ENCODE measurements around the gene ALS2CL.

Gene ALS2CL

GRCh38 chr3:46660543-46661523 is 32.6 kb downstream of the ALS2CL start:
- no peak for DNase-seq (ENCODE audit: low spot score in 2 of 2)
- ATAC-seq (replicated peaks; ENCODE audit: extremely low read depth, poor library complexity, severe bottlenecking): no peak
- Mint-ChIP-seq H3K36me3 (ENCODE audit: insufficient read depth) (no peaks in the 10 kb centered on the region), H3K9me3 (no peaks in the 10 kb centered on the region), H3K27me3 (peaks cover 13% of the 10 kb centered on the region), H3K4me3 (no peak overlapping the region), H3K27ac (ENCODE audit: low read depth) (no peak overlapping the region), H3K4me1 (no peaks in the 10 kb centered on the region)

GRCh38 chr3:46660003-46660402 is 33.5 kb downstream of the ALS2CL start:
- H3K27me3 Mint-ChIP-seq: peaks cover 19% of the 10 kb centered on the region
- H3K27ac Mint-ChIP-seq (ENCODE audit: low read depth): no peak overlapping the region
- ATAC-seq (replicated peaks; ENCODE audit: extremely low read depth, poor library complexity, severe bottlenecking) (no peak), DNase-seq (ENCODE audit: low spot score in 2 of 2) (no peak)
- no peaks in the 10 kb centered on the region for H3K36me3 Mint-ChIP-seq (ENCODE audit: insufficient read depth)
- H3K4me3 Mint-ChIP-seq: no peak overlapping the region
- no peaks in the 10 kb centered on the region for H3K9me3 Mint-ChIP-seq
- no peaks in the 10 kb centered on the region for H3K4me1 Mint-ChIP-seq

- Mint-ChIP-seq H3K27me3 (peaks cover 27% of the 10 kb centered on the region), H3K4me3 (no peak overlapping the region)
- DNase-seq (ENCODE audit: low spot score in 2 of 2): no peak
Measured at GRCh38 chr3:46659285-46659684, 34.2 kb downstream of the ALS2CL start.

GRCh38 chr3:46656778-46657556 is 36.5 kb downstream of the ALS2CL start:
- no peaks in the 10 kb centered on the region for H3K4me1 Mint-ChIP-seq
- H3K27me3 Mint-ChIP-seq: peaks cover 32% of the 10 kb centered on the region
- H3K4me3 Mint-ChIP-seq: no peak overlapping the region
- no peak for ATAC-seq (replicated peaks; ENCODE audit: extremely low read depth, poor library complexity, severe bottlenecking)
- no peak for DNase-seq (ENCODE audit: low spot score in 2 of 2)
- no peaks in the 10 kb centered on the region for H3K9me3 Mint-ChIP-seq
- no peaks in the 10 kb centered on the region for H3K36me3 Mint-ChIP-seq (ENCODE audit: insufficient read depth)
- no peak overlapping the region for H3K27ac Mint-ChIP-seq (ENCODE audit: low read depth)

More at GRCh38 chr3:46659285-46659684, 34.2 kb downstream of the ALS2CL start:
- Mint-ChIP-seq H3K9me3 (no peaks in the 10 kb centered on the region), H3K27ac (ENCODE audit: low read depth) (no peak overlapping the region), H3K4me1 (no peaks in the 10 kb centered on the region), H3K36me3 (ENCODE audit: insufficient read depth) (no peaks in the 10 kb centered on the region)
- no peak for ATAC-seq (replicated peaks; ENCODE audit: extremely low read depth, poor library complexity, severe bottlenecking)

- ATAC-seq (replicated peaks; ENCODE audit: extremely low read depth, poor library complexity, severe bottlenecking) (no peak), DNase-seq (ENCODE audit: low spot score in 2 of 2) (no peak)
- no peaks in the 10 kb centered on the region for H3K36me3 Mint-ChIP-seq (ENCODE audit: insufficient read depth)
- no peaks in the 10 kb centered on the region for H3K9me3 Mint-ChIP-seq
- H3K27me3 Mint-ChIP-seq: peaks cover 44% of the 10 kb centered on the region
- H3K4me1 Mint-ChIP-seq: no peaks in the 10 kb centered on the region
- H3K27ac Mint-ChIP-seq (ENCODE audit: low read depth): no peak overlapping the region
- no peak overlapping the region for H3K4me3 Mint-ChIP-seq
Measured at GRCh38 chr3:46655271-46655670, 38.2 kb downstream of the ALS2CL start.

GRCh38 chr3:46651084-46651483 is 42.4 kb downstream of the ALS2CL start:
- no peaks in the 10 kb centered on the region for H3K4me1 Mint-ChIP-seq
- no peak for ATAC-seq (replicated peaks; ENCODE audit: extremely low read depth, poor library complexity, severe bottlenecking)
- peaks cover 69% of the 10 kb centered on the region for H3K27me3 Mint-ChIP-seq
- H3K36me3 Mint-ChIP-seq (ENCODE audit: insufficient read depth): no peaks in the 10 kb centered on the region
- no peak overlapping the region for H3K27ac Mint-ChIP-seq (ENCODE audit: low read depth)
- H3K9me3 Mint-ChIP-seq: no peaks in the 10 kb centered on the region
- no peak overlapping the region for H3K4me3 Mint-ChIP-seq
- no peak for DNase-seq (ENCODE audit: low spot score in 2 of 2)

- H3K4me3 Mint-ChIP-seq: no peak overlapping the region
- no peak for DNase-seq (ENCODE audit: low spot score in 2 of 2)
- H3K9me3 Mint-ChIP-seq: no peaks in the 10 kb centered on the region
- H3K27me3 Mint-ChIP-seq: peaks cover 59% of the 10 kb centered on the region
- no peaks in the 10 kb centered on the region for H3K36me3 Mint-ChIP-seq (ENCODE audit: insufficient read depth)
- no peak for ATAC-seq (replicated peaks; ENCODE audit: extremely low read depth, poor library complexity, severe bottlenecking)
- no peak overlapping the region for H3K27ac Mint-ChIP-seq (ENCODE audit: low read depth)
- H3K4me1 Mint-ChIP-seq: no peaks in the 10 kb centered on the region
Measured at GRCh38 chr3:46649436-46649835, 44.0 kb downstream of the ALS2CL start.

DNA sequence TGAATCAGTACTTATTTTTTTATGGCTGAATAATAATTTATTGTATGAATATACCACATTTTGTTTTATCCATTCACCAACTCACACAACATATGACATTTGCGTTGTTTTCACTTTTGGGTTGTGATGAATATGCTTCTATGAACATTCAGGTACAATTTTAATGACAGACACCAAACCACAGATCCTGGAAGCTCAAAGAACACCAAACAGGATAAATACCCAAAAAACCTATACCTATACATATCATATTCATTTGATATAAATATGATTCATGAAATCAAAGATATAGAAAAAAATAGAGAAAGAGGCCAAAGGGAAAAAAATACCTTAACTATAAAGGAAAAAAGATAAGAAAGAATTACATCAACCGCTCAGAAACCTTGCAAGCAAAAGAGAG is 45.4 kb downstream of the ALS2CL start:
- no peak for DNase-seq (ENCODE audit: low spot score in 2 of 2)
- Mint-ChIP-seq H3K9me3 (no peaks in the 10 kb centered on the region), H3K27ac (ENCODE audit: low read depth) (no peak overlapping the region), H3K27me3 (peaks cover 67% of the 10 kb centered on the region), H3K4me1 (no peaks in the 10 kb centered on the region), H3K4me3 (no peak overlapping the region), H3K36me3 (ENCODE audit: insufficient read depth) (no peaks in the 10 kb centered on the region)
- ATAC-seq (replicated peaks; ENCODE audit: extremely low read depth, poor library complexity, severe bottlenecking): no peak

DNA sequence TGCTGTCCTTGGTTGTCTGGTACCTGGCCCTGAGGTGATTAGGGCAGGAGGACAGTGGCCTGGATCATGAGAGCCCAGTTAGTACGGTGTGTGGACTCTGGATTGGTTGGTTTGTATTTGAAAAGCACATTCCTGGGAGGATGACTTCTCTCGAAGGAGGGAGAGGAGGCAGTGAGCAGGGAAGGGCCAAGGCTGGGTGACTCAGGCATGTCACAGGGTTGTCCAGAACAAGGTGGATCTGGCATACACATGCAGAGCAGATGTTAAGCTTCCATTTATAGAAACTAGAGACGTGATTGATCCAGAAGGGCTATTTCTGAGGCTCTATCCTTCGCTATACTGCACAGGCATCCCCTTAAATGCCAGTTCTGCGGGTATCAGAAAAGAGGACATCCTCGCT is 46.8 kb downstream of the ALS2CL start:
- H3K27ac Mint-ChIP-seq (ENCODE audit: low read depth): no peak overlapping the region
- H3K36me3 Mint-ChIP-seq (ENCODE audit: insufficient read depth): no peaks in the 10 kb centered on the region
- no peak for DNase-seq (ENCODE audit: low spot score in 2 of 2)
- H3K4me3 Mint-ChIP-seq: no peak overlapping the region
- no peaks in the 10 kb centered on the region for H3K9me3 Mint-ChIP-seq
- peaks cover 69% of the 10 kb centered on the region for H3K27me3 Mint-ChIP-seq
- no peaks in the 10 kb centered on the region for H3K4me1 Mint-ChIP-seq
- ATAC-seq (replicated peaks; ENCODE audit: extremely low read depth, poor library complexity, severe bottlenecking): no peak

DNA sequence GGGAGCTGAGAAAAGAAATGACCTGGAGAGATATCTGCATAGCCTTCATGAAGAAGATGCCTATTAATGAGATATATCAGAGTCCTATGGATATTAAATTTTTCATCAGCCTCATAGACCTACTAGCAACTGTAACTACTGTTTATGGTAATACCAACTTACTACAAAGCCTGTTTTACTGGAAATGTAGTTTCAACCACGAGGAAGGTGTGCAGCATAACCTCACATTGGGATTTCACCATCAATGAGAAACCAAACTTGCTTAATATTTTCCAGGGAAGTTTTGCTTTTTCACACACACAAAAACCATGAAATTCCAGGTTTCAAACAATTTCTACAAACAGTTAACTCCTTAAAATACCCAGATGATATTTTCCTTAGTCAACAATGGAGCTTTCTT is 49.8 kb downstream of the ALS2CL start:
- ATAC-seq (replicated peaks; ENCODE audit: extremely low read depth, poor library complexity, severe bottlenecking): no peak
- Mint-ChIP-seq H3K36me3 (ENCODE audit: insufficient read depth) (no peaks in the 10 kb centered on the region), H3K9me3 (peaks cover 7% of the 10 kb centered on the region)

GRCh38 chr3:46642971-46643370 is 50.5 kb downstream of the ALS2CL start:
- ATAC-seq (replicated peaks; ENCODE audit: extremely low read depth, poor library complexity, severe bottlenecking): no peak
- peaks cover 7% of the 10 kb centered on the region for H3K9me3 Mint-ChIP-seq
- H3K4me1 Mint-ChIP-seq: no peaks in the 10 kb centered on the region
- H3K27me3 Mint-ChIP-seq: peaks cover 66% of the 10 kb centered on the region
- no peaks in the 10 kb centered on the region for H3K36me3 Mint-ChIP-seq (ENCODE audit: insufficient read depth)
- no peak overlapping the region for H3K4me3 Mint-ChIP-seq
- no peak for DNase-seq (ENCODE audit: low spot score in 2 of 2)
- no peak overlapping the region for H3K27ac Mint-ChIP-seq (ENCODE audit: low read depth)

More for the DNA sequence above, 49.8 kb downstream of the ALS2CL start:
- no peak overlapping the region for H3K4me3 Mint-ChIP-seq
- H3K4me1 Mint-ChIP-seq: no peaks in the 10 kb centered on the region
- peaks cover 72% of the 10 kb centered on the region for H3K27me3 Mint-ChIP-seq
- H3K27ac Mint-ChIP-seq (ENCODE audit: low read depth): no peak overlapping the region
- DNase-seq (ENCODE audit: low spot score in 2 of 2): no peak

DNA sequence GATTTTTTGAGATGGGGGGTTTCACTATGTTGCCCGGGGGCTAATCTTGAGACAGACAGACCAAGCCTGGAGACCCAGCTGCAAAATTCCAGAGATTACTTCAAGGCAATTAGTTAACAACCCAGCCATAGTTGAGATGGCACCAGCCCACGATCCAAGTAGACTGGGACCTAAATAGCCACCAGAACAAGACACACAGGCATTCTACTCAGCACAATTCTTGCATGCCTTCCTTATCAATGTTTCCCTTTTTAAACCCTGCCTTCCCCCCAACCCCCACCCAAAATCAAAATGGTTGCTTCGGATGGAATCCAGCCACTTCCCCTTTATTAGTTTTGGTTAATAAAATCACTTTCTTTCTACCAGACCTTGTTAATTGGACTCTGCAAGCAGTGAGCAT is 52.6 kb downstream of the ALS2CL start:
- H3K4me1 Mint-ChIP-seq: no peaks in the 10 kb centered on the region
- peaks cover 7% of the 10 kb centered on the region for H3K9me3 Mint-ChIP-seq
- H3K27me3 Mint-ChIP-seq: peaks cover 57% of the 10 kb centered on the region
- no peak overlapping the region for H3K4me3 Mint-ChIP-seq
- ATAC-seq (replicated peaks; ENCODE audit: extremely low read depth, poor library complexity, severe bottlenecking) (no peak), DNase-seq (ENCODE audit: low spot score in 2 of 2) (no peak)
- no peak overlapping the region for H3K27ac Mint-ChIP-seq (ENCODE audit: low read depth)
- H3K36me3 Mint-ChIP-seq (ENCODE audit: insufficient read depth): no peaks in the 10 kb centered on the region

- no peak overlapping the region for H3K27ac Mint-ChIP-seq (ENCODE audit: low read depth)
- peaks cover 7% of the 10 kb centered on the region for H3K9me3 Mint-ChIP-seq
- DNase-seq (ENCODE audit: low spot score in 2 of 2): no peak
- no peaks in the 10 kb centered on the region for H3K4me1 Mint-ChIP-seq
- peaks cover 54% of the 10 kb centered on the region for H3K27me3 Mint-ChIP-seq
- H3K36me3 Mint-ChIP-seq (ENCODE audit: insufficient read depth): no peaks in the 10 kb centered on the region
- ATAC-seq (replicated peaks; ENCODE audit: extremely low read depth, poor library complexity, severe bottlenecking): no peak
- H3K4me3 Mint-ChIP-seq: no peak overlapping the region
Measured at GRCh38 chr3:46639221-46639620, 54.3 kb downstream of the ALS2CL start.
